GM23248 (cell line): Measurements from ENCODE around the gene MIB1. TPM values are rescaled to one million over a fixed set of nuclear protein-coding genes. Genes with fewer than 3 reads are reported as not detected.
"Not testable (repeated sequence)": the region's sequence is repeated elsewhere in the genome, so short reads cannot be mapped to it uniquely, and the experiment has no call there.

Experiments
- DNase-seq: peaks from one replicate; pipeline ENCODE4 v3.0.0-alpha.2; 2015
- H2AFZ ChIP-seq: fragments of 200-600 bp; sonication (generic); 2 replicates; pipeline ENCODE4 v1.6.1; 2016; ENCODE audit warnings: antibody characterized with exemption
- H3F3A ChIP-seq: fragments of 200-600 bp; sonication (generic); 2 replicates; pipeline ENCODE4 v1.6.1; 2016; ENCODE audit warnings: mild to moderate bottlenecking, antibody characterized with exemption, mixed run types; ENCODE audit not compliant: insufficient read depth
- H3K27ac ChIP-seq: fragments of 200-600 bp; sonication (generic); 2 replicates; pipeline ENCODE4 v1.5.1; 2016; ENCODE audit warnings: mild to moderate bottlenecking
- H3K27me3 ChIP-seq: fragments of 200-600 bp; sonication (generic); replicated peaks from 2 replicates; pipeline ENCODE4 v1.6.1; 2016; ENCODE audit warnings: mild to moderate bottlenecking; ENCODE audit not compliant: insufficient read depth
- H3K36me3 ChIP-seq: fragments of 200-600 bp; sonication (generic); 2 replicates; pipeline ENCODE4 v1.6.1; 2016; ENCODE audit warnings: low read depth, mild to moderate bottlenecking
- H3K4me1 ChIP-seq: fragments of 200-600 bp; sonication (generic); 2 replicates; pipeline ENCODE4 v1.6.1; 2016; ENCODE audit warnings: mild to moderate bottlenecking; ENCODE audit not compliant: insufficient read depth
- H3K4me2 ChIP-seq: fragments of 200-600 bp; sonication (generic); one replicate; pipeline ENCODE4 v1.6.1; 2016; ENCODE audit warnings: mild to moderate bottlenecking; ENCODE audit not compliant: unreplicated experiment
- H3K4me3 ChIP-seq: fragments of 200-600 bp; sonication (generic); 2 replicates; pipeline ENCODE4 v1.5.1; 2016; ENCODE audit warnings: mild to moderate bottlenecking
- H3K79me2 ChIP-seq: fragments of 200-600 bp; sonication (generic); 2 replicates; pipeline ENCODE4 v1.6.1; 2016; ENCODE audit warnings: mild to moderate bottlenecking; ENCODE audit not compliant: insufficient read depth
- H3K9ac ChIP-seq: fragments of 200-600 bp; sonication (generic); 2 replicates; pipeline ENCODE4 v1.6.1; 2016; ENCODE audit warnings: mild to moderate bottlenecking
- H3K9me2 ChIP-seq: fragments of 200-600 bp; sonication (generic); 2 replicates; pipeline ENCODE4 v1.6.1; 2016; ENCODE audit warnings: mixed run types, mild to moderate bottlenecking, moderate library complexity; ENCODE audit not compliant: insufficient read depth
- H3K9me3 ChIP-seq: fragments of 200-600 bp; sonication (generic); one replicate; pipeline ENCODE4 v1.6.1; 2017; ENCODE audit warnings: low read depth
- H4K20me1 ChIP-seq: fragments of 200-600 bp; sonication (generic); 2 replicates; pipeline ENCODE4 v1.6.0; 2016; ENCODE audit not compliant: insufficient read depth
- EZH2 ChIP-seq: fragments of 200-600 bp; sonication (generic); IDR thresholded peaks from 2 replicates; pipeline ENCODE4 v1.6.1; 2018; ENCODE audit warnings: antibody characterized with exemption, mild to moderate bottlenecking; ENCODE audit not compliant: insufficient read depth, poor library complexity, severe bottlenecking
- EZH2phosphoT487 ChIP-seq: fragments of 200-600 bp; sonication (generic); IDR thresholded peaks from 2 replicates; pipeline ENCODE4 v1.6.1; 2018; ENCODE audit warnings: antibody characterized with exemption, moderate library complexity, mild to moderate bottlenecking, low read depth; ENCODE audit not compliant: insufficient read depth
- WGBS, 2 experiments: methylation state at CpG; one replicate each; pipeline ENCODE4 v1.1.6; 2015 to 2017; ENCODE audit warnings: low lambda C conversion rate in 2 of 2, low coverage in 1 of 2; ENCODE audit errors: missing lambda C conversion rate in 2 of 2; 5-methylcytosine and 5-hydroxymethylcytosine counted together
- in situ Hi-C: fragments of 300-500 bp; cut with MboI; formaldehyde crosslinking; loops from 2 replicates; pipeline ENCODE4 v1.15.0; 2020
- polyA plus RNA-seq: library from polyadenylated mRNA; unstranded; fragments of >200 nt; fragmentation: Nextera tagmentation; extraction: Ambion mirVana; gene quantifications from 2 replicates; pipeline ENCODE4 v1.2.1, GENCODE V29; 2016
- total RNA-seq: library from RNA; depleted of rRNA; stranded (reverse); fragments of >200 nt; shearing (Covaris generic); gene quantifications from 2 replicates; pipeline ENCODE4 v1.2.3, GENCODE V29; 2014

The MIB1 gene
- total and polyA plus RNA-seq, 2 experiments from 2014 or later: 5.1 to 39.0 TPM

- H3K79me2 ChIP-seq: peaks cover 36% of the 10 kb centered on the region
- in situ Hi-C loops: no loop called here
- H3K4me2 ChIP-seq: peak overlapping the region; percentile 22
- H3K4me3 ChIP-seq: no peak overlapping the region
- 0 out of 2 replicates have a peak overlapping the region, but pooled peaks have one; percentile 6 for H3K27ac ChIP-seq
- H3K9me3 ChIP-seq: no peaks in the 10 kb centered on the region
- H3K9ac ChIP-seq: no peak overlapping the region
- peaks cover 8% of the 10 kb centered on the region for H3K4me1 ChIP-seq
- DNase-seq: peak; percentile 15
- no peaks in the 10 kb centered on the region for H4K20me1 ChIP-seq
- no peaks in the 10 kb centered on the region; the same call in 1 of the 2 replicates for H3K9me2 ChIP-seq
- WGBS, 2 experiments: 84 to 86% methylated on average over 4 of the region's 4 CpGs
- H3F3A ChIP-seq: peaks cover 14% of the 10 kb centered on the region
- H3K27me3 ChIP-seq: no peaks in the 10 kb centered on the region
- TF ChIP-seq EZH2phosphoT487 (no peak), EZH2 (no peak)
- peaks cover 30% of the 10 kb centered on the region for H3K36me3 ChIP-seq
- H2AFZ ChIP-seq: no peak overlapping the region
Measured at GRCh38 chr18:21769206-21769605, 28.6 kb downstream of the MIB1 start.

DNA sequence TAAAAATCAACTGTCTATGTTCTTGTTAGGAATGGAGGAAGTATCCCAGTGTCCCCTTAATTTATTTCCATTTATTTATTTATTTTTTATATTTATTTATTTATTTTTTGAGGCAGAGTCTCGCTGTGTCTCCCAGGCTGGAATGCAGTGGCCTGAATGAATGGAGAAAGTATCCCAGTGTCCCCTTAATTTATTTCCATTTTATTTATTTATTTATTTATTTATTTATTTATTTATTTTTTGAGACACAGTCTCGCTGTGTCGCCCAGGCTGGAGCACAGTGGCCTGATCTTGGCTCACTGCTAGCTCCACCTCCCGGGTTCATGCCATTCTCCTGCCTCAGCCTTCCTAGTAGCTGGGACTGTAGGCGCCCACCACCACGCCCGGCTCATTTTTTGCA is 34.1 kb downstream of the MIB1 start:
- no peak overlapping the region for H3K4me2 ChIP-seq
- WGBS, 2 experiments: 99 to 100% methylated on average over 5 to 7 of the region's 7 CpGs
- H3K27me3 ChIP-seq: no peaks in the 10 kb centered on the region

GRCh38 chr18:21777814-21778213 is 37.2 kb downstream of the MIB1 start:
- Histone ChIP-seq H3K9me3 (no peaks in the 10 kb centered on the region), H3F3A (no peaks in the 10 kb centered on the region), H3K4me2 (no peak overlapping the region), H3K9ac (no peak overlapping the region), H3K27ac (no peak overlapping the region), H3K9me2 (no peaks in the 10 kb centered on the region), H3K4me1 (no peaks in the 10 kb centered on the region), H3K79me2 (0 out of 2 replicates have a peak, but pooled peaks cover 5% of the 10 kb centered on the region), H3K27me3 (no peaks in the 10 kb centered on the region), H4K20me1 (no peaks in the 10 kb centered on the region), H2AFZ (no peak overlapping the region), H3K4me3 (no peak overlapping the region), H3K36me3 (peaks cover 23% of the 10 kb centered on the region)
- no peak for TF ChIP-seq EZH2phosphoT487
- TF ChIP-seq EZH2: no peak
- 89 to 97% methylated on average over 2 of the region's 2 CpGs for WGBS, 2 experiments
- DNase-seq: no peak
- in situ Hi-C loops: no loop called here

More for the DNA sequence above, 34.1 kb downstream of the MIB1 start:
- Histone ChIP-seq H4K20me1 (no peaks in the 10 kb centered on the region), H3K9me3 (no peaks in the 10 kb centered on the region), H3K9ac (no peak overlapping the region), H3K36me3 (peaks cover 25% of the 10 kb centered on the region), H3K4me3 (no peak overlapping the region), H3K4me1 (no peaks in the 10 kb centered on the region), H2AFZ (no peak overlapping the region), H3K27ac (no peak overlapping the region), H3K79me2 (peaks cover 12% of the 10 kb centered on the region; the same call in 1 of the 2 replicates), H3F3A (0 out of 2 replicates have a peak, but pooled peaks cover 3% of the 10 kb centered on the region), H3K9me2 (no peaks in the 10 kb centered on the region; the same call in 1 of the 2 replicates)
- TF ChIP-seq EZH2phosphoT487: no peak
- no peak for TF ChIP-seq EZH2
- in situ Hi-C loops: no loop called here
- no peak for DNase-seq

- no peaks in the 10 kb centered on the region for H3K4me1 ChIP-seq
- H3K4me3 ChIP-seq: no peak overlapping the region
- H3K9me2 ChIP-seq: no peaks in the 10 kb centered on the region
- no peaks in the 10 kb centered on the region for H4K20me1 ChIP-seq
- no peaks in the 10 kb centered on the region for H3K27me3 ChIP-seq
- H3K36me3 ChIP-seq: peaks cover 32% of the 10 kb centered on the region
- no peaks in the 10 kb centered on the region for H3K9me3 ChIP-seq
- no peak overlapping the region for H3K9ac ChIP-seq
- no peaks in the 10 kb centered on the region for H3F3A ChIP-seq
- H3K79me2 ChIP-seq: peaks cover 15% of the 10 kb centered on the region
- H2AFZ ChIP-seq: no peak overlapping the region
- no peak overlapping the region for H3K4me2 ChIP-seq
- DNase-seq: no peak
- no peak overlapping the region for H3K27ac ChIP-seq
- TF ChIP-seq EZH2phosphoT487: no peak
- TF ChIP-seq EZH2: no peak
- in situ Hi-C loops: no loop called here
Measured at GRCh38 chr18:21786526-21786925, 45.9 kb downstream of the MIB1 start.

- H3K27ac ChIP-seq, in situ Hi-C loops, H4K20me1 ChIP-seq, H3K9me2 ChIP-seq, H3K4me3 ChIP-seq, H3F3A ChIP-seq, H3K9ac ChIP-seq, H3K27me3 ChIP-seq, H2AFZ ChIP-seq, H3K79me2 ChIP-seq, H3K9me3 ChIP-seq, DNase-seq, H3K4me2 ChIP-seq, H3K4me1 ChIP-seq, H3K36me3 ChIP-seq: not testable (repeated sequence)
- WGBS, 2 experiments: 36 to 46% methylated on average over 2 of the region's 2 CpGs
Measured at GRCh38 chr18:21796089-21796488, 55.5 kb downstream of the MIB1 start.
